ENCODE measurements around the gene HEXD. TPM values are rescaled to one million over a fixed set of nuclear protein-coding genes. Genes with fewer than 3 reads are reported as not detected.

The HEXD gene
- total and polyA plus RNA-seq, 2 of the 8 experiments (the other 6 are each of a cell fraction or from before 2014, with no cell fraction given): 20.6 to 21.8 TPM

DNA sequence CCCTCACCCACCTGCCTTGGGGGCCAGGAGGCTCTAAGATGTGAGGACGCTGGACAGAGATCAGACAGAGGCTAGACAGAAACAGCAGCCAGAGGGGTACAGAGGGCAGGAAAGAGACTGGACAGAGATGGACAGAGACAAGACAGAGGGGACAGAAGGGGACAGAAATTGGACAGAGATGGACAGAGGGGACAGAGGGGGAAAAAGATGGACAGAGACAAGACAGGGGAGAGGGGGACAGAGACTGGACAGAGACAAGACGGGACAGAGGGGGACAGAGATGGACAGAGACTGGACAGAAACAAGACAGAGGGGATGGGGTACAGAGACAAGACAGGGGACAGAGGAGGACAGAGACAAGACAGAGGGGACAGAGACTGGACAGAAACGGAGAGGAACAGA is 30.4 kb upstream of the HEXD start:
- CTCF ChIA-PET (ENCODE audit: partially characterized antibody): interaction anchor here (0.8 to 1.7 kb wide), 2 partner anchors 33 to 171 kb away, joined by 3 read pairs; no protein-coding TSS in a partner anchor

More for the DNA sequence above, 30.4 kb upstream of the HEXD start:
- H3K4me3 ChIP-seq (ENCODE audit: extremely low read depth in 1 of 4, insufficient read depth in 2 of 4, low read depth in 3 of 4, low read length in 4 of 4): no peak overlapping the region
- H3K4ac ChIP-seq (replicated peaks; ENCODE audit: insufficient read length, low read depth, low read length): no peak overlapping the region
- H2AK5ac ChIP-seq (ENCODE audit: low read depth, low read length): no peak overlapping the region; the same call in 1 of the 2 replicates
- no peaks in the 10 kb centered on the region for H3K27me3 ChIP-seq (replicated peaks in 1 of 4; ENCODE audit: control insufficient read depth in 3 of 4, extremely low read depth in 1 of 4, insufficient read depth in 3 of 4, low read length in 3 of 4)
- no peak overlapping the region for H2BK12ac ChIP-seq (ENCODE audit: low read depth, low read length)
- no peak for TF ChIP-seq KDM1A (IDR thresholded peaks at IDR 0.05; ENCODE audit: borderline replicate concordance, low read length)
- no peak for TF ChIP-seq SUZ12 (IDR thresholded peaks at IDR 0.05; ENCODE audit: low read length)
- no peak for TF ChIP-seq HDAC2 (IDR thresholded peaks at IDR 0.05; ENCODE audit: borderline replicate concordance in 1 of 2, low read depth in 2 of 2, low read length in 2 of 2)
- no peak for TF ChIP-seq HDAC6 (IDR thresholded peaks at IDR 0.05; ENCODE audit: low read depth, low read length)
- no peak for TF ChIP-seq YY1 (IDR thresholded peaks at IDR 0.05; ENCODE audit: low read depth, low read length)
- H4K20me1 ChIP-seq (replicated peaks in 1 of 2; ENCODE audit: control insufficient read depth in 1 of 2, insufficient read depth in 2 of 2, low read length in 2 of 2): peaks cover 0 to 1% of the 10 kb centered on the region in 2 experiments
- DNase-seq (ENCODE audit: low read depth in 1 of 2, low spot score in 2 of 2) (no peak), FAIRE-seq (no peak)
- no peaks in the 10 kb centered on the region for H3K9me3 ChIP-seq (ENCODE audit: insufficient read depth in 2 of 2, low read depth in 1 of 2, low read length in 1 of 2)
- H3K79me2 ChIP-seq (ENCODE audit: control insufficient read depth in 1 of 2, insufficient read depth in 2 of 2, low read length in 2 of 2): no peaks in the 10 kb centered on the region
- H3K9ac ChIP-seq (replicated peaks in 1 of 4; ENCODE audit: extremely low read depth in 1 of 4, low read depth in 3 of 4, low read length in 3 of 4): no peak overlapping the region; a peak in 1 of 7 replicates
- H3K4me1 ChIP-seq (replicated peaks in 1 of 4; ENCODE audit: control insufficient read depth in 3 of 4, insufficient read depth in 4 of 4, low read length in 3 of 4): peaks cover 0 to 9% (median 5%) of the 10 kb centered on the region in 4 experiments; a peak in 5 of 7 replicates
- WGBS, 2 experiments (ENCODE audit: extremely low coverage in 1 of 2, insufficient coverage in 1 of 2, insufficient read length in 1 of 2, insufficient replicate concordance in 2 of 2, low coverage in 1 of 2, low lambda C conversion rate in 2 of 2, missing lambda C conversion rate in 1 of 2): 84% methylated on average over 3 of the region's 3 CpGs; no CpG with 5 or more reads in 1 of the 2 experiments
- H2AFZ ChIP-seq (ENCODE audit: low read length): no peak overlapping the region
- no peak overlapping the region for H2BK20ac ChIP-seq (ENCODE audit: low read length)
- H3K23me2 ChIP-seq (ENCODE audit: low read depth, low read length): no peaks in the 10 kb centered on the region
- H3K23ac ChIP-seq (ENCODE audit: insufficient read length): no peak overlapping the region
- H3K4me2 ChIP-seq (ENCODE audit: insufficient read depth in 1 of 2, low read depth in 2 of 2, low read length in 2 of 2): no peak overlapping the region
- H4K5ac ChIP-seq (ENCODE audit: insufficient read length, low read depth, low read length): no peak overlapping the region
- no peak overlapping the region for H4K8ac ChIP-seq (ENCODE audit: extremely low read depth, insufficient read depth, low read length)
- POLR2A ChIA-PET (ENCODE audit: partially characterized antibody): no interaction called here
- no peak overlapping the region for H3K18ac ChIP-seq (ENCODE audit: extremely low read depth, low read length)
- H4K91ac ChIP-seq (replicated peaks; ENCODE audit: insufficient read length, low read length): no peak overlapping the region
- no peaks in the 10 kb centered on the region for H3K79me1 ChIP-seq (ENCODE audit: low read depth, low read length)
- H3K56ac ChIP-seq (replicated peaks; ENCODE audit: insufficient read length, low read depth, low read length): no peak overlapping the region
- no peak overlapping the region for H2BK120ac ChIP-seq (replicated peaks; ENCODE audit: low read depth, low read length)
- no peak overlapping the region for H3K14ac ChIP-seq (ENCODE audit: insufficient read length)
- no peak overlapping the region for H2BK5ac ChIP-seq (ENCODE audit: low read depth, low read length)
- H3K36me3 ChIP-seq (ENCODE audit: control insufficient read depth in 2 of 4, insufficient read depth in 4 of 4, low read length in 3 of 4): 0 out of 8 replicates have a peak, but pooled peaks cover 0 to 2% (median 0%) of the 10 kb centered on the region in 4 experiments
- H3K27ac ChIP-seq (ENCODE audit: low read depth, low read length): no peak overlapping the region
- H2BK15ac ChIP-seq (ENCODE audit: low read length): no peak overlapping the region
